GM23248 (cell line): ENCODE measurements around the gene KNDC1. TPM values are rescaled to one million over a fixed set of nuclear protein-coding genes. Genes with fewer than 3 reads are reported as not detected.
A peak's percentile ranks its signal among the peaks of the same experiment; 100 is the strongest.

Source experiments
- DNase-seq: peaks from one replicate; pipeline ENCODE4 v3.0.0-alpha.2; 2015
- H2AFZ ChIP-seq: fragments of 200-600 bp; sonication (generic); 2 replicates; pipeline ENCODE4 v1.6.1; 2016; ENCODE audit warnings: antibody characterized with exemption
- H3F3A ChIP-seq: fragments of 200-600 bp; sonication (generic); 2 replicates; pipeline ENCODE4 v1.6.1; 2016; ENCODE audit warnings: mild to moderate bottlenecking, antibody characterized with exemption, mixed run types; ENCODE audit not compliant: insufficient read depth
- H3K27ac ChIP-seq: fragments of 200-600 bp; sonication (generic); 2 replicates; pipeline ENCODE4 v1.5.1; 2016; ENCODE audit warnings: mild to moderate bottlenecking
- H3K27me3 ChIP-seq: fragments of 200-600 bp; sonication (generic); replicated peaks from 2 replicates; pipeline ENCODE4 v1.6.1; 2016; ENCODE audit warnings: mild to moderate bottlenecking; ENCODE audit not compliant: insufficient read depth
- H3K36me3 ChIP-seq: fragments of 200-600 bp; sonication (generic); 2 replicates; pipeline ENCODE4 v1.6.1; 2016; ENCODE audit warnings: low read depth, mild to moderate bottlenecking
- H3K4me1 ChIP-seq: fragments of 200-600 bp; sonication (generic); 2 replicates; pipeline ENCODE4 v1.6.1; 2016; ENCODE audit warnings: mild to moderate bottlenecking; ENCODE audit not compliant: insufficient read depth
- H3K4me2 ChIP-seq: fragments of 200-600 bp; sonication (generic); one replicate; pipeline ENCODE4 v1.6.1; 2016; ENCODE audit warnings: mild to moderate bottlenecking; ENCODE audit not compliant: unreplicated experiment
- H3K4me3 ChIP-seq: fragments of 200-600 bp; sonication (generic); 2 replicates; pipeline ENCODE4 v1.5.1; 2016; ENCODE audit warnings: mild to moderate bottlenecking
- H3K79me2 ChIP-seq: fragments of 200-600 bp; sonication (generic); 2 replicates; pipeline ENCODE4 v1.6.1; 2016; ENCODE audit warnings: mild to moderate bottlenecking; ENCODE audit not compliant: insufficient read depth
- H3K9ac ChIP-seq: fragments of 200-600 bp; sonication (generic); 2 replicates; pipeline ENCODE4 v1.6.1; 2016; ENCODE audit warnings: mild to moderate bottlenecking
- H3K9me2 ChIP-seq: fragments of 200-600 bp; sonication (generic); 2 replicates; pipeline ENCODE4 v1.6.1; 2016; ENCODE audit warnings: mixed run types, mild to moderate bottlenecking, moderate library complexity; ENCODE audit not compliant: insufficient read depth
- H3K9me3 ChIP-seq: fragments of 200-600 bp; sonication (generic); one replicate; pipeline ENCODE4 v1.6.1; 2017; ENCODE audit warnings: low read depth
- H4K20me1 ChIP-seq: fragments of 200-600 bp; sonication (generic); 2 replicates; pipeline ENCODE4 v1.6.0; 2016; ENCODE audit not compliant: insufficient read depth
- EZH2 ChIP-seq: fragments of 200-600 bp; sonication (generic); IDR thresholded peaks from 2 replicates; pipeline ENCODE4 v1.6.1; 2018; ENCODE audit warnings: antibody characterized with exemption, mild to moderate bottlenecking; ENCODE audit not compliant: insufficient read depth, poor library complexity, severe bottlenecking
- EZH2phosphoT487 ChIP-seq: fragments of 200-600 bp; sonication (generic); IDR thresholded peaks from 2 replicates; pipeline ENCODE4 v1.6.1; 2018; ENCODE audit warnings: antibody characterized with exemption, moderate library complexity, mild to moderate bottlenecking, low read depth; ENCODE audit not compliant: insufficient read depth
- WGBS, 2 experiments: methylation state at CpG; one replicate each; pipeline ENCODE4 v1.1.6; 2015 to 2017; ENCODE audit warnings: low lambda C conversion rate in 2 of 2, low coverage in 1 of 2; ENCODE audit errors: missing lambda C conversion rate in 2 of 2; 5-methylcytosine and 5-hydroxymethylcytosine counted together
- in situ Hi-C: fragments of 300-500 bp; cut with MboI; formaldehyde crosslinking; loops from 2 replicates; pipeline ENCODE4 v1.15.0; 2020
- polyA plus RNA-seq: library from polyadenylated mRNA; unstranded; fragments of >200 nt; fragmentation: Nextera tagmentation; extraction: Ambion mirVana; gene quantifications from 2 replicates; pipeline ENCODE4 v1.2.1, GENCODE V29; 2016
- total RNA-seq: library from RNA; depleted of rRNA; stranded (reverse); fragments of >200 nt; shearing (Covaris generic); gene quantifications from 2 replicates; pipeline ENCODE4 v1.2.3, GENCODE V29; 2014

The KNDC1 gene
- total and polyA plus RNA-seq, 2 experiments from 2014 or later: 0.44 to 0.54 TPM

DNA sequence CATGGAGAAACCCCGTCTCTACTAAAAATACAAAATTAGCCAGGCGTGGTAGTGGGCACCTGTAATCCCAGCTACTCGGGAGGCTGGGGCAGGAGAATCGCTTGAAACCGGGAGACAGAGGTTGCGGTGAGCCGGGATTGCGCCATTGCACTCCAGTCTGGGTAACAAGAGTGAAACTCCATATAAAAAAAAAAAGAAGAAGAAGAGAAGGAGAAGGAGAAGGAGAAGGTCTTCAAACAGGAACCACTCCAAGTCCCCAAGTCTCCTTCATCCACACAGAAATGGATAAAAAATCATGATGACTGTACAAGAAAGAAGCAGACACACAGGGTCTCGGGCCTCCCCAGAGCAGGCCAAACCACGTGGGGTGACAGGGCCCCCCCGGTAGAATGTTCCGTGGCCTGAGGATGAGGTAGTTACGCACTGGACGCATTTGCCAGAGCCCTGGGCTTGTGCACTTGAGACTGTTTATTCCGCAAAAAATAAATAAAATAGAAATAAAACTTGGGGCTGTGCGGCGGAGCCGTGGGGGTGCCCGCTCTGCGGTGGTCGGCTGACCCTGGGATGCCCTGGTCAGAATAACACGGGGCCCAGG lies 93.4 kb downstream of the KNDC1 start:
- no peaks in the 10 kb centered on the region for H3F3A ChIP-seq
- H3K9ac ChIP-seq: no peak overlapping the region
- TF ChIP-seq EZH2phosphoT487: no peak
- TF ChIP-seq EZH2: no peak
- H3K4me3 ChIP-seq: no peak overlapping the region
- no peak overlapping the region for H2AFZ ChIP-seq
- 84 to 85% methylated on average over 22 of the region's 22 CpGs for WGBS, 2 experiments
- no peaks in the 10 kb centered on the region for H3K9me3 ChIP-seq
- in situ Hi-C loops: no loop called here
- no peaks in the 10 kb centered on the region for H3K36me3 ChIP-seq
- H3K27me3 ChIP-seq: peaks cover 11% of the 10 kb centered on the region
- no peak for DNase-seq
- no peaks in the 10 kb centered on the region for H3K9me2 ChIP-seq
- H3K4me2 ChIP-seq: no peak overlapping the region
- peaks cover under 1% of the 10 kb centered on the region; the same call in 1 of the 2 replicates for H3K4me1 ChIP-seq
- H4K20me1 ChIP-seq: no peaks in the 10 kb centered on the region
- H3K27ac ChIP-seq: no peak overlapping the region
- no peaks in the 10 kb centered on the region for H3K79me2 ChIP-seq

DNA sequence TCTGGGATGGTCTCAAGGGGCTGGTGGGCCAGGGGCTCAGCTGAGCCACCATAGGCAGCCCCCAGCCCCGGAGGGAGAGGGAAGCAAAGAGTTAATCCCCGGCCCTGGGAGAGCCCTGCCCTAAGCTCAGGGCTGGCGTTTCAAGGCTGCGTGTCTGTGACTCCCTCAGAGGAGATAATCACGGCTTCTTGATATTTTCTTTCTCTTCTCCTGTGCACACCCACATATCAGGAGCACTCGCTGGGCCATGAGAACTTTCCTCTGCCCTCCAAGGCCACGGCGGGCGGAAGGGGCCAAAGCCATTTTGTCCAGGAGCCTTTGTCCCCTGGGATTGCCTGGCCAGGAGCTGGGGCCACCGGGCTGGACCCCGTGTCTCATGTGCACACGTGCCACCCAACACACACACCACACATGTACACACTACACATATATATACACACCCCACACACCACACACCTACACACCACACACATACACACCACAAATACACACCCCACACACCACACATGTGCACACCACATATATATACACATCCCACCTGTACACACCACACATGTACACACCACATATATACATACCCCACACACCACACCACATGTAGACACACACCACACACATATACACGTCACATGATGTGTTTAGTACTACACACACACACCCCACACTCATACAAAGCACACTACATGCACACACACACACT lies 94.6 kb downstream of the KNDC1 start:
- H3K36me3 ChIP-seq: no peaks in the 10 kb centered on the region
- peaks cover 10% of the 10 kb centered on the region for H3K27me3 ChIP-seq
- peaks cover under 1% of the 10 kb centered on the region for H3F3A ChIP-seq
- no peaks in the 10 kb centered on the region for H3K9me2 ChIP-seq
- H3K9ac ChIP-seq: no peak overlapping the region
- DNase-seq: no peak
- WGBS, 2 experiments: 64 to 67% methylated on average over 13 of the region's 13 CpGs
- H4K20me1 ChIP-seq: no peaks in the 10 kb centered on the region
- in situ Hi-C loops: no loop called here
- H3K4me2 ChIP-seq: no peak overlapping the region
- TF ChIP-seq EZH2phosphoT487: no peak
- no peak for TF ChIP-seq EZH2
- no peak overlapping the region for H3K4me3 ChIP-seq
- H2AFZ ChIP-seq: no peak overlapping the region
- no peaks in the 10 kb centered on the region for H3K9me3 ChIP-seq
- H3K27ac ChIP-seq: no peak overlapping the region
- peaks cover 9% of the 10 kb centered on the region for H3K4me1 ChIP-seq
- H3K79me2 ChIP-seq: no peaks in the 10 kb centered on the region

DNA sequence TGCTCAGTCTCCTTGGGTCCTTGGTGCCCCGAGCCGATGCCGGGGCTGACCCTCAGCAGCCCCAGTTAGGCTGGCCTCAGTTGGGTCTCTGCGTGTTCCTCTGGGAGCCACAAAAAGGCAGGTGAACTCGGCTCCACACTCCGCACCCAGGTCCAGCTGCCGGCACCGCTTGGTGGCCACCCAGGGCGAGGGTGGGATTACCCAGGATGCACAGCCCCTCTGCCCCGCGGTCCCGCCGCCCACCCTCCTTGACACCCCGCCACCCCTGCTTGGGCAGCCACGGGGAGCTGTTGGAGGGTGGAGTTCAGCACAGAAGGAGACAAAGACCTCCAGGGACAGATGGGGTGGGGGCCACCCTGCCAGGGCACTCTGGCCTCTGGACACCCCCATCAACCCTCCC lies 95.3 kb downstream of the KNDC1 start:
- WGBS, 2 experiments: 91 to 97% methylated on average over 14 to 15 of the region's 15 CpGs
- no peaks in the 10 kb centered on the region for H4K20me1 ChIP-seq
- in situ Hi-C loops: no loop called here
- H3K36me3 ChIP-seq: no peaks in the 10 kb centered on the region
- no peak overlapping the region for H3K27ac ChIP-seq
- H3K4me1 ChIP-seq: peaks cover 16% of the 10 kb centered on the region
- H3K79me2 ChIP-seq: no peaks in the 10 kb centered on the region
- no peak overlapping the region for H3K4me3 ChIP-seq
- peaks cover 8% of the 10 kb centered on the region for H3F3A ChIP-seq
- no peaks in the 10 kb centered on the region for H3K9me2 ChIP-seq
- no peak for TF ChIP-seq EZH2phosphoT487
- TF ChIP-seq EZH2: no peak
- DNase-seq: no peak
- H2AFZ ChIP-seq: no peak overlapping the region
- H3K9ac ChIP-seq: no peak overlapping the region
- peaks cover 2% of the 10 kb centered on the region for H3K27me3 ChIP-seq
- no peak overlapping the region for H3K4me2 ChIP-seq
- no peaks in the 10 kb centered on the region for H3K9me3 ChIP-seq

DNA sequence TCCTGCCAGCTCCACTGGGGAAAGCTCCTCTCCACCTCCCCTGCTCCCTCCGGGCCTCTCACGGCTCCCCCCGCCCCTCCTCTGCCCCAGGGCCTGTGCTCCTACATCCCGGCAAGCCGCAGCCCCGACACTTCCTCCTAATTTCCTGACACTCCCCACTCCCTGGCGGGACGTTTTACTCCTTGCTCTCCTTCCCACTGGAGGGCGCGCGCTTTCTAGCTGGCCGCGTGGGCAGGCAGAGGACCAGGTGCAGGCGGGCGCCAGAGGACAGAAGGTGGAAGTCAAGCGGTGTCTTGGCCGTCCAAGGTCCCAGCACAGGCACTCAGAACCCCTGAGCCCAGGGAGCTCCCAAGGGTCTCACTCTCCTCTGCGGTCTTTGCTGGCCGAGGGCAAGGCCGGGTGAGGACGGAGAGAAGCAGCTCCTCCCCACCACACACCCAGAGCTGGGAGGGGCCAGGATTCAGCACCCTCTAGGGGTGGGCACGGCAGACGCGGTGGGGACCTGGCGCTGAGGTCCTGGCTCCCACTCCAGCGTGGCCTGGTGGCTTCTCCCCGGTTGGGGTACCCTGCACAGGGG lies 97.6 kb downstream of the KNDC1 start:
- Histone ChIP-seq H3K4me1 (peaks cover 16% of the 10 kb centered on the region), H3K9me2 (no peaks in the 10 kb centered on the region), H3F3A (peaks cover 9% of the 10 kb centered on the region), H3K4me3 (no peak overlapping the region), H3K4me2 (no peak overlapping the region), H3K9ac (no peak overlapping the region), H3K27me3 (no peaks in the 10 kb centered on the region), H4K20me1 (no peaks in the 10 kb centered on the region), H3K9me3 (no peaks in the 10 kb centered on the region), H3K36me3 (no peaks in the 10 kb centered on the region), H3K27ac (no peak overlapping the region), H3K79me2 (no peaks in the 10 kb centered on the region), H2AFZ (no peak overlapping the region)
- TF ChIP-seq EZH2 (no peak), EZH2phosphoT487 (no peak)
- peak; percentile 29 for DNase-seq
- 43 to 47% methylated on average over 20 to 27 of the region's 27 CpGs for WGBS, 2 experiments
- in situ Hi-C loops: no loop called here
